ENCODE measurements around the gene BICD2. TPM values are rescaled to one million over a fixed set of nuclear protein-coding genes. Genes with fewer than 3 reads are reported as not detected.
A peak's percentile ranks its signal among the peaks of the same experiment; 100 is the strongest.

Gene BICD2
- total RNA-seq, 2 experiments from 2014 or later: 31.1 to 31.5 TPM

DNA sequence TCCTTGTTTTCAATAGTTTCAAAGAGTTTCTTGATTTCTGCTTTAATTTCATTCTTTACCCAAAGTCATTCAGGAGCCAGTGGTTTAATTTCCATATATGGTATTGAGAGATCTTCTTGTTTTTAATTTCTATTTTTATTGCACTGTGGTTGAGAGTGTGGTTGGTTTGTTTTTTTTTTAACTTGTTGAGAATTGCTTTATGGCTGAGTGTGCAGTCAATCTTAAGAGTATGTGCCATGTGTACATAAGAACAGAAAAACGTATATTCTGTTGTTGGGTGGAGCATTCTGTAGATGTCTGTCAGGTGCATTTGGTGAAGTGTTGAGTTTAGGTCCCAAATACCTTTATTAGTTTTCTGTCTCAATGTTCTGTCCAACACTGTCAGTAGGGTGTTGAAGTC is 68.0 kb downstream of the BICD2 start:
- POLR2A ChIA-PET: no interaction called here
- no peak overlapping the region for H3K27ac Mint-ChIP-seq
- no peak for DNase-seq
- peaks cover 33% of the 10 kb centered on the region for H3K27me3 Mint-ChIP-seq
- peaks cover 6% of the 10 kb centered on the region for H3K4me1 Mint-ChIP-seq
- H3K36me3 Mint-ChIP-seq: peaks cover 16% of the 10 kb centered on the region
- H3K4me3 Mint-ChIP-seq: no peak overlapping the region
- ATAC-seq (ENCODE audit: low read depth): no peak
- peaks cover 29% of the 10 kb centered on the region for H3K9me3 Mint-ChIP-seq

DNA sequence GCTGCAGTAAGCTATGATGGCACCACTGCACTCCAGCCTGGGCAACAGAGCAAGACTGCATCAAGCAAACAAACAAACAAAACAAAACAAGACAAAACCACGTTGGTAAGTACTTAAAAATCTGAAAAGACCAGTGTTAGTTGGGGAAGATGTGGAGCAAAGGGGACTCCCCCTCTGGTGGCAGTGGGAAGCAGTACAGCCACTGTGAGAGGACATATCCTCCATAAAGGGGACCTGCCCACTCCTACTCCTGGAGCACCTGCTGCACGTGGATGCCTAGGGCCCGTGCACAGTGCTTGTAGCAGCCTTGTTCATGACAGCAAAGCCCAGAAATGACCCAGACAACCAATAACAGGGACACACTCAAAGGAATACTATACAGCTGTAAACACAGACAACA is 77.7 kb downstream of the BICD2 start:
- Mint-ChIP-seq H3K4me3 (no peak overlapping the region), H3K4me1 (no peaks in the 10 kb centered on the region), H3K9me3 (peaks cover 10% of the 10 kb centered on the region), H3K27ac (no peak overlapping the region), H3K27me3 (peaks cover 9% of the 10 kb centered on the region), H3K36me3 (peaks cover 3% of the 10 kb centered on the region)
- POLR2A ChIA-PET: no interaction called here
- DNase-seq: no peak
- no peak for ATAC-seq (ENCODE audit: low read depth)

DNA sequence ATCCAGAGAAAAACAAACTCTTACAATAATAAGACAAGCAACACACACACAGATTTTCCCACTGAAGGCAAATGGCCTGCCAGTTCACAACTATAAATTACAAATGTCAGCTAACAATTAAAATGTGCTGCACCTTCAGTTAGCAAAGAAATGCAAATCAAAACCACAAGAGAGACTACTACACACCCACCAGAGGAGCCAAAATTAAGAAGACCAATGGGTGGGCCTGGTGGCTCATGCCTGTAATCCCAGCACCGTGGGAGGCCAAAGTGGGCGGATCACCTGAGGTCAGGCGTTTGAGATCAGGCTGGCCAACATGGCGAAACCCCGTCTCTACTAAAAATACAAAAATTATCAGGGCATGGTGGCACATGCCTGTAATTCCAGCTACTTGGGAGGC is 79.6 kb downstream of the BICD2 start:
- Mint-ChIP-seq H3K9me3 (peaks cover 1% of the 10 kb centered on the region), H3K27me3 (peaks cover 1% of the 10 kb centered on the region), H3K4me1 (no peaks in the 10 kb centered on the region), H3K4me3 (no peak overlapping the region), H3K27ac (no peak overlapping the region), H3K36me3 (peaks cover under 1% of the 10 kb centered on the region)
- no peak for DNase-seq
- no peak for ATAC-seq (ENCODE audit: low read depth)
- POLR2A ChIA-PET: no interaction called here

DNA sequence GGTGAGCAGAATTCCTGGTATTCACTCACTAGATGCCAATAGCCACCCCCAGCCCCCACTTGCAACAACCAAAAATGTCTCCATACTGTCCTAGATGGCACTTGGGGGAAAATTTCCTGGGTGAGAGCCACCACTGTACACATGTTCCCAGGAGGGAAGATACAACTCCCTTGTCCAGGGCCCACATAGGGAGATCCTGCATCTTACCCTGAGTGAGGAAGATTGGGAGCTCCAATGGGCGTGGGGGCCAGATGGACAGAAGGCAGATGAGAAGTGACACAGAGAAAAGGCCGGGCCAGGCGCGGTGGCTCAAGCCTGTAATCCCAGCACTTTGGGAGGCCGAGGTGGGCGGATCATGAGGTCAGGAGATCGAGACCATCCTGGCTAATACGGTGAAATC is 82.4 kb downstream of the BICD2 start:
- no peak overlapping the region for H3K27ac Mint-ChIP-seq
- no peaks in the 10 kb centered on the region for H3K9me3 Mint-ChIP-seq
- H3K4me1 Mint-ChIP-seq: no peaks in the 10 kb centered on the region
- no peaks in the 10 kb centered on the region for H3K27me3 Mint-ChIP-seq
- no peak for DNase-seq
- H3K36me3 Mint-ChIP-seq: no peaks in the 10 kb centered on the region
- POLR2A ChIA-PET: no interaction called here
- no peak for ATAC-seq (ENCODE audit: low read depth)
- H3K4me3 Mint-ChIP-seq: no peak overlapping the region

DNA sequence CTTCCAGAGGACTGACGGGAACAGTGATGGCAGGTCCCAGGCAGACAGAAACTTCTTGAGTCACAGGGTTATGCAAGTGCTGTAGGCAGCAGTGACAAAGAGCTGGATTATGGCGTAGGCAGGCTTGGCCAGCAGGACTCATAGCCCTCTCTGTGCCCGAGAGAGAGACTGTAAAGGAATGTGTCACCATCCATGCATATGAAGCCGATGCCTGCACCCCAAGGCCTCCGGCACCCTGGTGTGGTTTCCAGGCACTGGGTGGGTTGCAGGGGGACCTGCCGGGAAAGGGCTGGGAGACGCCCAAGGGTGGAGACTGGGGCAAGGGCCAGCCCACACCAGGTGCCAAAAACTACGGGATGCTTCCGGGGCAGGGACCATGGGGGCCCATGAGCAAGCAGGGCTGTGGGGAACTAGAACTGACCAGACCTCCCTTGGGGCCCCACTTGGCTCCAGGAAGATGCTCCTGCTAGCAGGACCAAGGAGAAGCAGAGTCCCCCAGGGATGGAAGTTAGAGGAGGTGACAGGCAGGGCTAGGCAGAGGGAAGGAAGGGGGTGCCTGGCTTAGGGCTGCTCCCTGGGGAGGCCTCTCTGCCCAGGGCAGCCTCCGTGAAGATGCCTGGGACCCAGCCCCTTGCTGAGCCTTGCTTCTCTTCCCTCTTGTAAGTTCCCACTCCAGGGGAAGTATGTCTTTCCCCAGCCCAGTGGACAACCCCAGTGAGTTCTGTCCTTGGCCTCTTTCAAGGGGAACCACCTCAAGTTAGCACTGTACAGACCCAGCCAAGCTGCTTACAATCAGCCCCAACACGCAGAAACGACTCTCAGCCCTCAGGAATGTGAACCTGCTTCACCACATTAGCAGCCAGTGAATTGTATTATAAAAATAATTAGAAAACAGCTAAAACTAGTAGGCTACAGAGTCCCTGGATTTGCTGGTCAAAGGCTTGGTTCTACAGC is 84.2 kb downstream of the BICD2 start:
- POLR2A ChIA-PET: no interaction called here
- Mint-ChIP-seq H3K9me3 (no peaks in the 10 kb centered on the region), H3K4me1 (no peaks in the 10 kb centered on the region), H3K27me3 (no peaks in the 10 kb centered on the region), H3K27ac (no peak overlapping the region), H3K4me3 (no peak overlapping the region), H3K36me3 (no peaks in the 10 kb centered on the region)
- ATAC-seq (ENCODE audit: low read depth) (no peak), DNase-seq (no peak)

DNA sequence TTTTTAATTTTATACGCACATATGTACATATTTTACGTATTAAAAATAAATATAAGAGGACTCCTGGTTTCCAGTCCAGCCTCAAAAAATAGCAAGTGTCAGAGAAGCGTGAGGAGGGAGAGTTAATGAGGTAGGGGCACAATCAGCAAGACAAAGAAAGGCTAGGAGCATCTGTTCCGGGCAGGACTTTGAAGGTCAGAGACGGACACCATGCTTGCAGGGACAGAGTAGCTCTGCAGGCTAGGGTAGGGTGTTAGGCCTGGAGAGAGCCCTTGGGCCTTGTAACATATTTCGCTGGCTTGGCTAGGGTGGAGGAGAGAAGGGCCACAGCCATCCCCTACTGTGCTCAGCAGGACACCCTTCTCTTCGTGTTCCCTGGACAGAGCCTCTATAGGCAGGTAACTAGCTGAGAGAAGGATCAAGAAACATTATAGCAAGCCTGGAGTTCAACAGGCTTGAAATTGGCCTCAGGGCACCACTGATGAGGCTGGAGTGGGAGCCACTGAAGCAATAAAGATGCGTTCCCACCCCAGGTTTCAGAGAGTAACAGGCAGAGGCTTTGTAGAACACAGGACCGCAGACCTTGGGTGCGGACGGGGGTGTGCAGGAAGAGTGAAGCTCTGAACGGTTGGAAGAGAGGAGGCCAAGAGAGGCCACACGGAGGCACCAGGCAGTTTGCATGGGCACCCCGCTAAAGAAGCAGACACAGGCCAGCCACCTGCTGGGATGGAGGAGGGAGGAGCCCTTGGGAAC is 85.0 kb downstream of the BICD2 start:
- no peaks in the 10 kb centered on the region for H3K4me1 Mint-ChIP-seq
- POLR2A ChIA-PET: interaction anchor here (0.8 kb wide), 1 partner anchor 10 kb away, joined by 4 read pairs; the partner anchor contains the start of gene IPPK
- no peak overlapping the region for H3K4me3 Mint-ChIP-seq
- H3K36me3 Mint-ChIP-seq: no peaks in the 10 kb centered on the region
- DNase-seq (no peak), ATAC-seq (ENCODE audit: low read depth) (no peak)
- no peak overlapping the region for H3K27ac Mint-ChIP-seq
- no peaks in the 10 kb centered on the region for H3K27me3 Mint-ChIP-seq
- H3K9me3 Mint-ChIP-seq: no peaks in the 10 kb centered on the region

DNA sequence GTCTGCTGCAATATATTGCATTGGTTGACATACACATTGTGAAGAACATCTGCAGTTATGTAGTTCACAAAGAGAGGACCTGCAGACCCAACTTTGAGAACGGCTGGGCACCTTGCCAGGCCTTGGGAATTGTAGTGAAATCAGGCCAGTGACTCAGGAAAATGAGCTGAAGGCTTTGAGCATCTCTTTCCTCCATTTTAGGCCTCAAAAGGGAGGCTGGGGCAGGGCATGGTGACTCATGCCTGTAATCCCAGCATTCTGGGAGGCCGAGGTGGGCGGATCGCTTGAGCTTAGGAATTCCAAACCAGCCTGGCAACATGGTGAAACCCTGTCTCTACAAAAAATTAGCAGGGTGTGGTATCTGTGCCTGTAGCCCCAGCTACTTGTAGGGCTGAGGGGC is 93.3 kb downstream of the BICD2 start:
- Mint-ChIP-seq H3K9me3 (no peaks in the 10 kb centered on the region), H3K4me1 (peaks cover 25% of the 10 kb centered on the region), H3K4me3 (peak overlapping the region; percentile 89), H3K36me3 (peaks cover 8% of the 10 kb centered on the region), H3K27ac (no peak overlapping the region), H3K27me3 (no peaks in the 10 kb centered on the region)
- POLR2A ChIA-PET: interaction anchor here (1.9 to 2.0 kb wide), 2 partner anchors 93 to 346 kb away, joined by 13 to 17 read pairs; partner anchors contain the start of genes BICD2, CENPP and NOL8
- DNase-seq: peak; percentile 24
- no peak for ATAC-seq (ENCODE audit: low read depth)

DNA sequence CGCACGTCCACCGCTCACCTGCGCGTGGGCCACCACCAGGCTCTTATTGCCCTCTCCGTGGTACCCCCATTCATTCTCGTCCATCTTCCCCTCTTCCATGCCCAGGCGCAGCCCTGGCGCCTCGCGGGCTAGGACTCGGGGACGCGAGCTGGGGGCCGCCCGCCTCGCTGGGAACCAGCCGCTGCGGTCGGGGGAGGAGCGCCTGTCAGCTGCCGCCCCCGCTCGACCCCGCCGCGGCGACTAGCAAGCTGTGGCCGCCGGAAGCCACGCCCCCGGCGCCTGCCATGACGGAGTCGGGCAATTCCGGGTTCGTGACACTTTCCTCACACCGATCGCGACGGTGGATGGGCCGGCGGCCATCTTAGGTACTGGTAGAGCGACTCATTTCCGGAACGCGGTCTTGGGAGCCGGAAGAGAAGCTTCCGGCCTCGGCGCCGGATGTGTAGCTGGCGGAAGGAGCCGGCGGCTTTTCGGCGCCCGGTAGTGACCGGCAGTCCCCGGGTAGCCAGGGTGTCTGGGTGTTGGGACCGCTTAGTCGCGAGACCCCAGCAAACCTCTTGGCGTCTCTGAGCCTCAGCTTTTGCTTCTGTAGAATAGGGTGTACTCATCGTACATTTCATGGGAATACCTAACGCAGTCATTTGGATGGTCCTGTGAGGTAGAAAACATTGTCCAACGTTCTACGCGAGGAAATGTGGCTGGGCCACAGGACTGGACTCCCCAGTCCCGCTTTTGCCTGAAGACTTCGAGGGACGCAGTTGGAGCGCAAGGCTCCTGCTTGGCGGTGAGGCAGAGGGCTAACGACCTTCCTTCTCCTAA is 94.5 kb downstream of the BICD2 start, which contains the start of gene IPPK:
TSS of gene IPPK (minus strand) at position 242 of the 819 bp plus-strand sequence. CDS start at position 99, 143 bp downstream.
- peaks cover 10% of the 10 kb centered on the region for H3K36me3 Mint-ChIP-seq
- no peaks in the 10 kb centered on the region for H3K27me3 Mint-ChIP-seq
- H3K27ac Mint-ChIP-seq: peak within 1 kb of the TSS; percentile 92
- peaks cover 31% of the 10 kb centered on the region for H3K4me1 Mint-ChIP-seq
- DNase-seq (peak; percentile 98), ATAC-seq (ENCODE audit: low read depth) (peak; percentile 94)
- H3K9me3 Mint-ChIP-seq: no peaks in the 10 kb centered on the region
- POLR2A ChIA-PET: interaction anchor here (0.5 to 2.0 kb wide), 13 partner anchors 9 to 2000 kb away, joined by 3 to 17 read pairs (median 4); partner anchors contain the start of genes BICD2, CARD19, CENPP and NOL8
- peak within 1 kb of the TSS; percentile 89 for H3K4me3 Mint-ChIP-seq

DNA sequence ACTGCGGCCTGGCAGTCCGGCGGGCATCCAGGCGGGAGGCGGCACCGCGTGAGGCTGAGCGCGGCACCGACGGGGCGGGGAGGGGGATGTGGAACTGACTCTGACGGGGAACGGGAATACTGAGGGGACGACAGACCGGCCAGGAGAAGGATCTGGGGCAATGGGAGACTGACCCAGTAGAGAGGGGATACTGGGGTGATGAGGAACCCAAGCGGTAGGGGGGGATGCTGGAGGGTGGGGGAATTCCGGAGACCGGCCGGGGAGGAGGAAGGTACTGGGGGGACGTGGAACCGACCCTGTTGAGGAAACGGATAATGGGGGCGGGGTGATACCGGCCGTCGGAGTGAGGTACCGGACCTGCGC is 95.1 kb downstream of the BICD2 start:
- Mint-ChIP-seq H3K27ac (peak overlapping the region; percentile 75), H3K4me1 (peaks cover 37% of the 10 kb centered on the region), H3K27me3 (no peaks in the 10 kb centered on the region), H3K9me3 (no peaks in the 10 kb centered on the region), H3K36me3 (peaks cover 10% of the 10 kb centered on the region), H3K4me3 (peak overlapping the region; percentile 89)
- DNase-seq: peak; percentile 59
- ATAC-seq (ENCODE audit: low read depth): peak; percentile 1
- POLR2A ChIA-PET: interaction anchor here (0.6 to 2.0 kb wide), 9 partner anchors 10 to 2000 kb away, joined by 3 to 17 read pairs (median 4); partner anchors contain the start of genes BICD2, CARD19, CENPP and NOL8

DNA sequence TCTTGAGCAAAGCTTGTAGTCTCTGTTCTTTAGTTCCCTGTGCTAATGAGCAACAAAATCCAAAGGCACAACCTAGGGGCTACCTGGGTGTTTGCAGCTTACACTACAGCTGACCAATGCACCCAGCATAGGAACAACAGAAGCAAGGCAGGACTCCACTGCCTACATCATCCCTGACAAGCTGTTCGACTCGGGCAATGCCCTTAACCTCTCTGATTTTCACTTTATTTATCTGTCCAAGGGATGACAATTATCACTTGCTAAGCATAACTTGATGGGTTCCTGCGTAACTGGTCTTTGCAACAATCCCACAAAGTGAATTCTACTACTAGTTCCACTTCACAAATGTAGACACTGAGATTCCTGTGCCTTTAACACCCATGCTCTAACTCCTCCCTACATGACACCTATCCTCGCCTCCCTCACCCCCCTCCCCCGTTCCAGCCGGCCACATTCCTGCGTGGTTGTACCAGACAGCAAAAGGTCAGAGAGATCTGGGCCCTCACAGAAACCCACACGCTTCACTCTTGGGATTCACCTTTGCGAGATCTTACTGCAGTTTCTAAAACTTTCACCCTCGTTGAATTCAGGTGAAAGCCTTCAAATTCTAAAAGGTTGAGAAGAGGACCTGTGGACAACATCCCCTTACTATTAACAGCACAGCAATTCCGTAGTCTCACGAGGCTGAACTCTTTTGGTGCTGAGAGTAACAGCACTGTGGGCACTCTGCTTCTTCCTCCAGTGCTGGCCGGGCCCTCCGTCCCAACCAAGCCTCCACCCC is 95.7 kb downstream of the BICD2 start:
- DNase-seq: peak; percentile 11
- POLR2A ChIA-PET: no interaction called here
- peaks cover 41% of the 10 kb centered on the region for H3K4me1 Mint-ChIP-seq
- peak overlapping the region; percentile 89 for H3K4me3 Mint-ChIP-seq
- H3K36me3 Mint-ChIP-seq: peaks cover 9% of the 10 kb centered on the region
- H3K9me3 Mint-ChIP-seq: no peaks in the 10 kb centered on the region
- H3K27me3 Mint-ChIP-seq: no peaks in the 10 kb centered on the region
- H3K27ac Mint-ChIP-seq: peak overlapping the region; percentile 75
- ATAC-seq (ENCODE audit: low read depth): no peak

DNA sequence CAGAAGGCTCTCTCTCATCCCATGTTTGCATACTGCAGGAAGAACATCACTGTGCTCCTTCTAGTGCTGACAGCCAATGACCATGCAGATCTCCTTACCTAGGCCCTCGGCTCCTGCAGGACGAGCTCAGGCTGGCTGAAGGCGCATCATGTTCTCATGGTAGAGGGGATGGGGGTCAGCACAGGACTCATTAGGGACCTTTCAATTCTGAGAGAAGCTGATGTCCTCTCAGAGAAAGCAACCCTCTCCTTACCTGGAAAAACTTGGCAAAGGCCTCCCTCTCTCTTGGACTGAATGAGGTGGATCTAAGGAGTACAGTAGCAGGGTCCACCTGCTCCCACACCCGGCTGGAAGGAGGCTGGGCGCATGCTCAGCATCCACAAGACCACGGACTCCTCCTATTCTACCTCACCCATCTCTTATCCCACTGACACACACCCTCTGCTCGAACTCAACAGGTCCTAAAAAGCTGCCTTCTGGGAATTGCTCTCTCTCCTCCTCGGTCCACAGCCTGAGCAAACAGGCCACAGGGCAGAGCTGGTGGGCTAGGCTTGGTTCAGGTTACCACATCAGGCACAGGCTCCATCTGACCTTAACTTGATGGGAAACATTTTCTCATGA is 97.6 kb downstream of the BICD2 start:
- peak; percentile 6 for DNase-seq
- H3K4me3 Mint-ChIP-seq: no peak overlapping the region
- peaks cover 44% of the 10 kb centered on the region for H3K4me1 Mint-ChIP-seq
- H3K27me3 Mint-ChIP-seq: no peaks in the 10 kb centered on the region
- no peaks in the 10 kb centered on the region for H3K9me3 Mint-ChIP-seq
- peaks cover 8% of the 10 kb centered on the region for H3K36me3 Mint-ChIP-seq
- ATAC-seq (ENCODE audit: low read depth): no peak
- POLR2A ChIA-PET: no interaction called here
- peak overlapping the region; percentile 5 for H3K27ac Mint-ChIP-seq

DNA sequence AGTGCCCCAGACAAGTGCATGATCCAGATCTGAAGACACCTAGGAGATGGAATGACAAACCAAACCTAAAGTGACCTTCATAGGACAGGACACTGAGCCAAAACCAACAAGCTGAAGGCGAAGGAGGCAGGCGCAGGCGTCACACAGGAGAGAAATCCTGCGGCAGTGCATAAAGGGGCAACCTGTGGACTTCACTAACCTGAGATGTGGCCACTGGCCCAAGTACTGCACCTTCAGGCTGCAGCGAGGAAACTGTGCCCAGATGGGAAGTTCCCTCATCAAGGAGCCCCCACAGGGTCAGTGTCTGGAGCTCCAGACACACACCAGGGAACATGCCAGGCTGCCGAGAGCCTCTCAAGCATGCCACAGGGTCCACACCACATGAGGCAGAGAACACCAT is 98.4 kb downstream of the BICD2 start:
- POLR2A ChIA-PET: no interaction called here
- H3K27me3 Mint-ChIP-seq: no peaks in the 10 kb centered on the region
- peak overlapping the region; percentile 11 for H3K27ac Mint-ChIP-seq
- H3K36me3 Mint-ChIP-seq: peaks cover 8% of the 10 kb centered on the region
- H3K9me3 Mint-ChIP-seq: no peaks in the 10 kb centered on the region
- DNase-seq (peak; percentile 20), ATAC-seq (ENCODE audit: low read depth) (no peak)
- no peak overlapping the region for H3K4me3 Mint-ChIP-seq
- H3K4me1 Mint-ChIP-seq: peaks cover 46% of the 10 kb centered on the region

All from activated naive CD8-positive, alpha-beta T cell treated with anti-CD3 and anti-CD28 coated beads, Interleukin-2, amount 10 ng/mL, durations not matched to agents 7 days and 5 days (primary cell).